Stimulated activated effector memory CD8-positive, alpha-beta T cell treated with anti-CD3 and anti-CD28 coated beads, Interleukin-12 subunit alpha, Interleukin-12 subunit beta, amount 100 ng/mL, for 72 hours (primary cell): ENCODE results near the gene LASP1.

Experiments
- ATAC-seq: fragments of 150-1000 bp; cut with Tn5 transposase; 2 replicates; pipeline ENCODE4 v1.10.0; 2021
- DNase-seq, 2 donors: peaks; one replicate each; pipeline ENCODE4 v3.0.0; 2021 to 2022; ENCODE audit warnings: low spot score in 2 of 2
- H3K27ac Mint-ChIP-seq: one replicate; pipeline ENCODE4 v1.8.0; 2022; ENCODE audit warnings: mild to moderate bottlenecking, mixed read lengths
- H3K36me3 Mint-ChIP-seq: one replicate; pipeline ENCODE4 v1.8.0; 2022; ENCODE audit warnings: mild to moderate bottlenecking, mixed read lengths
- H3K4me1 Mint-ChIP-seq: one replicate; pipeline ENCODE4 v1.8.0; 2022; ENCODE audit warnings: mixed read lengths
- H3K4me3 Mint-ChIP-seq: one replicate; pipeline ENCODE4 v1.8.0; 2022; ENCODE audit warnings: mild to moderate bottlenecking, mixed read lengths
- H3K9me3 Mint-ChIP-seq: one replicate; pipeline ENCODE4 v1.8.0; 2022; ENCODE audit warnings: mixed read lengths

LASP1 gene

DNA sequence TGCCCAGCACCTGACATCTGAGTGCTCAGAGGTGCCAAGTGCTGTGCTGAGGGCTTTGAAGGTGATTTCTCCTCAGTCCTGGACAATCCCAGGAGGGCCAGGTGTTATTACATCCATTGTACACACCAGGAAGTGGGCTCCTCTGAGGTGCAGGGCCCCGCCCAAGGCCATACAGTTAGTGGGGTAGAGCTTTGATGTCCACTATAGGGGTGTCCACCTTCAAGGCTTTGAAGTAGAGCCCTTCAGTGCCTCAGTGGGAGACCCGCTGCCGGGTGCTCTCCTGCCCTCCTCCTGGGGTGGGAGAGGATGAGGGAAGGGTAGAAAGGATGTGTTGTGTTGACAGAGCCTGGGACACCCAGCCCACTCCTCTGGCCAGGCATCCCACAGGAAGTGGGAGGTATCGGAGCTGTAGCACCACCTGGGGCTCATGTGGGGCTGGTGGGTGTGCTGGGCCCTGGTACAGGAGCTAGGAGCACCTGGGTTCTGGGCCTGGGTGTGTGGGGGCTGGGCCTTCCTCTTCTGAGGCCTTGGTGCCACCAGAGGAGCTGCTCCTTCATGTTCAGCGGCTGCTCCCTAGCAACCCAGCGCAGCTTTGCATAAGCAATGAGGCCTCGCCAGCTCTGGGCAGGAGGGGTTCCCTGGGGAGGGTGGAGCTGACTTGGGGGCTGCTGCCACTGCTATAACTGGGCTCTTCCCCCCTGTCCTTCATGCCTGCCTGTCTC is 7.4 kb downstream of the LASP1 start:
- DNase-seq (no peak), ATAC-seq (peak; percentile 23)
- H3K36me3 Mint-ChIP-seq, result peaks cover 82% of the 10 kb centered on the region
- H3K9me3 Mint-ChIP-seq, result no peaks in the 10 kb centered on the region
- H3K4me1 Mint-ChIP-seq, result peaks cover 91% of the 10 kb centered on the region
- peak overlapping the region; percentile 48 for H3K4me3 Mint-ChIP-seq
- peak overlapping the region; percentile 89 for H3K27ac Mint-ChIP-seq

DNA sequence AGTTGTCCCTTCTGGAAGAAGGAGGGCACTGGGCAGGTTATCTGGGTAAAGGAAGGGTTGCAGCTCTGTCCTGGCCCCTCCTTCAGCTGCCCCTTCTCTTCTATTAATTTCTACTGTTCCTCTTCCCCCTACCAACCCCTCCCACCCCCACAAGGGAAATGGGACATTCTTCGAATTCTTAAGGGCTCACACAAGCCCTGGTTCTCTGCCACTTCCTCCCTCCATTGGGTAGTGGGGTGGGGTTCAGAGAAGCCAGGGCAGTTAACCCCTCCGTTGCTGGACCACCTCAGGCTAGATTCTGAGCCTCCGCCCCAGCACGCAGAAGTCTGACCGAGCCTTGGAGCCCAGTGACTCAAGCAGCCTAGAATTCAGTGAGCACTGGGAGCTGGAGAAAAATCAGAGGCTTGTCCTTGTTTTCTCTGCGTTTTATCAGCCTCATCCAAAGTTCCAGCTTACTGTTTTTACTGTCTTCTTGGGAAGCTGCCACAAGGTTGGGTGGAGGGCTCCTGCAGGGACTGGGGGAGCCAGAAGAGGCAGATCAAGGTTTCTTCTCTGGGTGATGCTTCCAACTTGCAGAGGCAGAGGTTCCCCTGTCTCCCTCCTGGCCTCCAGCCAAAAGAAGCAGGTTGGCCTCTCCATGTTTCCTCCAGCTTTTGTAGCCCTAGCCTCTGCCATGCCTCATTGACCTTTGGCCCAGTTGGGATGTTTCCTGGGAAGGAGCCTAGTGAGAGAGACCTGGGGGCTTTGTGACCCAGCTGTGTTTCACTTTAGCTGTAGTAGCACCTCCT is 10.2 kb downstream of the LASP1 start:
- Mint-ChIP-seq H3K36me3 (peaks cover 88% of the 10 kb centered on the region), H3K27ac (peak overlapping the region; percentile 89), H3K4me3 (peak overlapping the region; percentile 34), H3K9me3 (no peaks in the 10 kb centered on the region), H3K4me1 (peaks cover 86% of the 10 kb centered on the region)
- ATAC-seq, result no peak
- no peak for DNase-seq

DNA sequence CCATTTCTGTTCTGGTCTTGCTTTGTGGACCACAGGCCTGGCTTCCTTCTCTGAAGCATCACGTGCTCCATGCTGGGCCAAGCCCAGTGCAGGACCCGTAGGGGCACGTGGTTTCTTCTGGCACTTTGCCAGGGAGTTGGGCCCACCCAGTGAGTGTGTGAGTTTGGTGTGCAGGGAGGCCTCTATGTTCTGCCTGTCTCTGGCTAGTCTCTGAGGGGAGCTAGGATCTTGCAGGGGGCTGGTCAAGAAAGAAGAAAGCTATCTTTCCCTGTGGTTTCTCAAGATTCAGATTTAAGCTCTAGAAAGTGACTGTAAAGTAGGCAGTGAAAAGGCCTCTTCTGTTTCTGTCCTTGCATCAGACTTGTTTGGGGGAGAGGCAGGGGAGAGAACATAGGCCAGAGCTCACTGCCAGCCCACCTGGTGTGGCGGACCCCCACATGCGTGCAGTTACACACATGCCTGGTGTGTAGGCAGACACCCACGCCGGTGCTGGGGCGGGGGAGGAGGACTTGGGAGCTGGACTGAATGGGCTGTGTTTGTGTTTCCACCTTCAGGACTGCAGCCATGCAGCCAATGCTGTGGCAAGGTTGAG is 11.8 kb downstream of the LASP1 start:
- Mint-ChIP-seq H3K27ac (peak overlapping the region; percentile 95), H3K9me3 (no peaks in the 10 kb centered on the region), H3K36me3 (peaks cover 98% of the 10 kb centered on the region), H3K4me3 (peak overlapping the region; percentile 64), H3K4me1 (peaks cover 88% of the 10 kb centered on the region)
- peak; percentile 62 for ATAC-seq
- DNase-seq, result peak in 1 of 2 donors; percentile 75

DNA sequence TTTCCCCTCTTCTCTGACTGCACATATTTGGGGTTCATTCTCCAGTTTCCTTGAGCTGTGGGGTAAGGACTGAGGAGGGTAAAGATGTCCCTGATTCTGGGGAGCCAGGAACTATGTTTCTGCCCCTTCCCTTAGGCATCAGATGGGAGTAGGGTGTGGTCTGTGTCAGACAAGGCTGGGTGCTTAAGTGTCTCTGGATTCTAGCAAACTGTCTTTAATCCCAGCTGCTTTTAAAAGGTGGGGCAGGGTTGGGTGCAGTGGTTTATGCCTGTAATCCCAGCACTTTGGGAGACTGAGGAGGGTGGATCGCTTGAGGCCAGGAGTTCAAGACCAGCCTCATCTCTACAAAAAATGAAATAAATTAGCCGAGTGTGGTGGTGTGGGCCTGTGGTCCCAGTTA is 13.0 kb downstream of the LASP1 start:
- Mint-ChIP-seq H3K27ac (peak overlapping the region; percentile 95), H3K4me3 (peak overlapping the region; percentile 64), H3K36me3 (peaks cover 98% of the 10 kb centered on the region), H3K9me3 (no peaks in the 10 kb centered on the region), H3K4me1 (peaks cover 86% of the 10 kb centered on the region)
- no peak for DNase-seq
- ATAC-seq, result no peak

DNA sequence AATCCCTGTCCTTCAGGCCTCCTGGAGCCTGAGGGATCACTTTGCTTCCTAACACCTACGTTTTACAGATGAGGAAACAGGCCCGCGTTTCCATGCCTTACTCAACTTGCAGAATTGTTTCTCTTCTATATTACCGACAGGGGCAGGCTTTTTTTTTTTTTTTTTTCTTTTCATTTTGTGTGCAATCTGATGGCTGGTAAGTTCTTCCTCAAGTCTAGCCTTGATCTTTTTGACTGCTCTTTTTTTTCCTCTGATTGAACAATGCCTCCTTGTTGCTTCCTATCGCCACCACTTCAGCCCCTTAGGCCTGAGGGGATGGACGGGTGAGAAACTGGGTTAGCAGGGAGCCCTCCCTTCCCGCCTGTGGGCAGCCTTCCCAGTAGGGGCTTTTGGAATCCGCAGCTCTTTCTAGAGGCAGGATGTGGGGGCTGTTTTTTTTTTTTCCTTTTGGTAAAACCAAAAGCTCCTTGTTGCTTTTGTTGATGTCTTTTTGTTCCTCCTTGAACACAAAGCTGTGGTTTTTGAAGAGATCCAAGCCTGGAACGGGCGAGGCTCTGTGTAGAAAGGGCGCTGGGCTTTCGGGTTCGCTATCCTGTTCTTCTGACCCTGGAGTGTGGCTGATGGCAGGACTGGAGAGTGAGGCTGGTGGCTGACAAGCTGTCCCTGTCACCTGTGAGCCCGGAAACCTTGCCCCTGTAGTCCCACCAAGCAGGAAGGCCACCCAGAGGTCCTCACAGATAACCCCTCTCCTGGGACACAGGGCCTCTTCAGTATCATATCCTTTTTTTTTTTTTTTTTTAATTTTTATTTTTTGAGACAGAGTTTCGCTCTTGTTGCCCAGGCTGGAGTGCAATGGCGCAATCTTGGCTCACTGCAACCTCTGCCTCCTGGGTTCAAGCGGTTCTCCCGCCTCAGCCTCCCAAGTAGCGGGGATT is 14.0 kb downstream of the LASP1 start:
- Mint-ChIP-seq H3K4me1 (peaks cover 83% of the 10 kb centered on the region), H3K9me3 (no peaks in the 10 kb centered on the region), H3K36me3 (peaks cover 98% of the 10 kb centered on the region), H3K27ac (peak overlapping the region; percentile 95), H3K4me3 (peak overlapping the region; percentile 64)
- ATAC-seq, result no peak
- DNase-seq, result no peak

DNA sequence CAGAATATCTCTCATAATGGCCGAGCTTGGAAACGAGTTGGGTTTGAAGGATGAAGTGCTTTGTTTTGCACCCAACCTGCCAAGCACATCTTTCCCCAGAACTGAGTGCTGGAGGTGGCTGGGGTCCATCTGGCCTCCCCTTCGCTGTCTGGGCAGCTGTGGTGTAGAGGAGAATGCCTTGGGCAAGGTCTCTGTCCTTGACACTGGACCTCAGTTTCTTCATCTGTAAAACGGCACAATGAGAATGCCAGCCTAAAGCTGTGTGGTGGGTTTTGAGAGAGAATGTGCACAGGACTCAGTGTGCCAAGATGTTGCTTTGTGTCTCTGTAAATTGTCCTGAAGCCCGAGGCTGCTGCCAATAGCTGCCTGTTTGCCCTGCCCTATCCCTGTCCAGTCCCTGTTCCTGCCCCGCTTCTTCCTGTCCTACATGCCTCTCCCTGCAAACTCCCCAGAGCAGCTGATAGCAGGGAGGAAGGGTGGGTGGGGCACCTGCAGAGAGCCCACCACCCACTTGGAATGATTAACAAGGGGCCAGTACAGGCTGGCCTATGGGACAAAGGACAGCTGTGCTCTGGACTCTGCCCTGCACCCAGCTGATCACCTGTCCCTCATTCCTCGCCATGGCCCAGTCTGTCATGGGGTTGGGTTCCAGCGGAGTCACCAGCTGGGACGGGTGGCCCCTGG is 15.3 kb downstream of the LASP1 start:
- H3K4me3 Mint-ChIP-seq, result peak overlapping the region; percentile 40
- peaks cover 98% of the 10 kb centered on the region for H3K36me3 Mint-ChIP-seq

DNA sequence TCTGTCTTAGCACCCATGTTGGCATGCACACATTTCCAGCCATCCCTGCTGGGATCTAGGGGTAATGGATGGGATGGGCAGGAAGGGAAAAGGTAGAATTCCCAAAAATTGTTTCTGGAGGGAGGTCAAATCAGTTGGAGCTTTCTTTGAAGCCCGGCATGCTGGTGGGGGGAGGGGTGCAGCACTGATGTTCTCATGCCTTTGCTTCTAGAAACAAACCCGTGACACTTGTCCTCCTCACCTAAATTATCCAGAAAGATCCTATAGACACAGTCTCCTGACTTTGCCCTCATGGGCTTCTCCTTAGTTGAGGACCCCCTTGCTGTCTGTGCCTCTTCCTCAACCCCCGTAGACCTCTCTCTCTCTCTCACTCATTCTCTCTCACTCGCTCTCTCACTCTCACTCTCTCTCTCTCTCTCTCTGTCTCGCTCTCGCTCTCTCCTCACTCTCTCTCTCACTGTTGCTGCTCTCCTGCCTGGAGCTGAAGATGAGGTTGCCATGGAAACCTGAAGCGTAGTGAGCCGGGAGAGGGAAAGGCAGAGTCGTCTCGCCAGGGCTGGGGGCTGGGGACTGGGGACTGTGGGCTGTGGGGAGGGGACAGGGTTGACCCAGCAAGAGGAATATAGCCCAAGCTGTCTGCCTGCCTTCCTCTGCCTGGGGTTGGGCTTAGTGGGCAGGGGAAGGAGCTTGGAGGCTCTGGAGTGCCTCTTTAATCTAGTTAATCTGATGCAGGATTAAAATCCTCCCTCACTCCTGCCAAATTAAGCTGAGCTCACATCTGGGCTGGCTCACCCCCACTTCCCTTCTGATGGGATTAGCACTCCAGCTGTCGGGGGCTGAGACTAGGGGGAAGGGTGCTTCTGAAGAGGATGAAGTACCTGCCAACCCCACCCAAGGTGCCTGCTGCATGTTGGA is 16.1 kb downstream of the LASP1 start:
- no peak for DNase-seq
- Mint-ChIP-seq H3K4me3 (peak overlapping the region; percentile 40), H3K36me3 (peaks cover 98% of the 10 kb centered on the region), H3K9me3 (no peaks in the 10 kb centered on the region), H3K4me1 (peaks cover 89% of the 10 kb centered on the region), H3K27ac (peak overlapping the region; percentile 86)
- no peak for ATAC-seq

More for the DNA sequence above, 15.3 kb downstream of the LASP1 start:
- Mint-ChIP-seq H3K27ac (peak overlapping the region; percentile 86), H3K4me1 (peaks cover 87% of the 10 kb centered on the region), H3K9me3 (no peaks in the 10 kb centered on the region)
- ATAC-seq (no peak), DNase-seq (no peak)

DNA sequence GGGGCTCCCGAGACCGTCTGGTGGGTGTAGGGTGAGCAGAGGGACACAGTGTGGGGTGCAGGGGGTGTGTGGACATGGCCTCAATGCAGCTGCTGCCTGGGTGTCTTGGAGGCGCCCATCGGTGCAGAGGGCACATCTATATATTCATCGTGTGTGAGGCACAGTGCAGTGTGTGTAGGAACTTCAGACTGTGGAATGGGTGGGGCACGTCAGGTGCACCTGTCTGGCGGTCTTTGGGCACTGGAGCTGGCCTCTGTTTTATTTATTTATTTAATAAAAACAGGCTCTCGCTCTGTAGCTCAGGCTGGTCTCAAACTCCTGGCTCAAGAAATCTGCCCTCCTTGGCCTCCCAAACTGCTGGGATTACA is 16.8 kb downstream of the LASP1 start:
- H3K27ac Mint-ChIP-seq, result peak overlapping the region; percentile 86
- H3K36me3 Mint-ChIP-seq, result peaks cover 98% of the 10 kb centered on the region
- peaks cover 89% of the 10 kb centered on the region for H3K4me1 Mint-ChIP-seq
- ATAC-seq, result no peak
- DNase-seq, result no peak
- H3K4me3 Mint-ChIP-seq, result peak overlapping the region; percentile 40
- H3K9me3 Mint-ChIP-seq, result no peaks in the 10 kb centered on the region

DNA sequence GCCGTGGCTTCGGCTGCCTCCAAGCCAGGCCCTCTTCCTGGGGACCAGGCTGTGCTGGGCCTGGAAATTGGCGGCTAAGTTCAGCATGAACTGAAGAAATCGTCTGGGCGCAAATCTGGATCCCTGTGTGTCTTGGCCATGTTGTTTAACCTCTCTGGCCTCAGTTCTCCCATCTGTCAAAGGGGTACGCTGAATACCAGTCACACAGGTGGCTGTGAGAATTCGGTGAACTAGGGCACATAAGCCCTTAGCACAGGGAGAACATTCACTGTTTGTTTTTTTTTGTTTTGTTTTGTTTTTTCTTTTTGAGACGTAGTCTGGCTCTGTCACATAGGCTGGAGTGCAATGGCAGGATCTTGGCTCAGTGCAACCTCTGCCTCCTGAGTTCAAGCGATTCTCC is 19.0 kb downstream of the LASP1 start:
- H3K27ac Mint-ChIP-seq, result no peak overlapping the region
- DNase-seq, result no peak
- no peaks in the 10 kb centered on the region for H3K9me3 Mint-ChIP-seq
- peaks cover 98% of the 10 kb centered on the region for H3K36me3 Mint-ChIP-seq
- H3K4me3 Mint-ChIP-seq, result no peak overlapping the region
- ATAC-seq, result no peak
- H3K4me1 Mint-ChIP-seq, result peaks cover 89% of the 10 kb centered on the region

DNA sequence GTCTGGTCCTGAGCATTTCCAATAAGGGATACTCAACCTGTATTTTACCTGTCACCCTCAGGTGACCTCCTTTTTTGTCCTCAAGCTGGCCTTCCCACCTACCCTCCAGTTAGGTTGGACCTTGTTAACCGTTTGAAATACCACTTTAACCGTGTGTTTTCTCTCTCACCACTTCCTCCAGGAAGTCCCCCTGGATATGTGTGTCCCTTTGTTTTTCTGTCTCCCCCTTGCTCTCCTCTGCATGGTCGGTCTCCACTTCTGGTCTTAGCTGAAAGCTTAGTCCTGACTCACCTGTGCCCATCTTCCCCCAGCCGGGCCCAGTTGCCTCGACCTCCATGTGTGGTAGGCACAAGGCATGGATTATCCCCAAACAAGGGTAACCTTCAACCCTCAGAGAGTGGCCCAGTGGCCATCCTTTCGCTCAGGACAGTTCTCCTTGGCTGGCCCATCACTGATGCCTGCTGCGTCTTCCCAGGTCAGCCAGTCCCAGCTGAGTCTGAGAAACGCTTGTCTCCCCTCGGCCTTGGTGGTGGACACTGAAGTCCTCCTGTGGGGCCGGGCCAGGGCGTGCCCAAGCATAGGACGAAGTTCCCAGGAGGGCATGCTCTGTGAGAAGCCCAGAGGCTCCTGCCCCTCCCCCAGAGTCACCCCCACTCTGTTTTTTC is 20.0 kb downstream of the LASP1 start:
- H3K4me3 Mint-ChIP-seq, result peak overlapping the region; percentile 40
- peak overlapping the region; percentile 87 for H3K27ac Mint-ChIP-seq
- peaks cover 92% of the 10 kb centered on the region for H3K4me1 Mint-ChIP-seq
- H3K9me3 Mint-ChIP-seq, result no peaks in the 10 kb centered on the region
- ATAC-seq, result no peak
- H3K36me3 Mint-ChIP-seq, result peaks cover 98% of the 10 kb centered on the region
- DNase-seq, result no peak

DNA sequence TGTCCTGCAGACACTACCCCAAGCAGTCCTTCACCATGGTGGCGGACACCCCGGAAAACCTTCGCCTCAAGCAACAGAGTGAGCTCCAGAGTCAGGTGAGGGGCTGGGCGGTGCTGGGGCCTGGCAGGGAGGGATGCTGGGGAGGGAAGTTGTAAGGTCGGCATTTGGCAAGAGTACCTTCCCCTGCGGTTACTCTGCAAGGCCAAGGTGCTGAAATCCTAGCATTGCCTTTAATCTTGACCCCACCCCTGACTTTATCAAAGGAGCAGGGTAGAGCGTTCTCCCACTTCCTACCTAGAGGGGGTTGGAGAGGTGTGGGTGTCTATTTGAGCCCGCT is 20.5 kb downstream of the LASP1 start:
- Mint-ChIP-seq H3K27ac (peak overlapping the region; percentile 87), H3K36me3 (peaks cover 98% of the 10 kb centered on the region), H3K9me3 (no peaks in the 10 kb centered on the region), H3K4me3 (peak overlapping the region; percentile 40), H3K4me1 (peaks cover 87% of the 10 kb centered on the region)
- DNase-seq (no peak), ATAC-seq (no peak)

DNA sequence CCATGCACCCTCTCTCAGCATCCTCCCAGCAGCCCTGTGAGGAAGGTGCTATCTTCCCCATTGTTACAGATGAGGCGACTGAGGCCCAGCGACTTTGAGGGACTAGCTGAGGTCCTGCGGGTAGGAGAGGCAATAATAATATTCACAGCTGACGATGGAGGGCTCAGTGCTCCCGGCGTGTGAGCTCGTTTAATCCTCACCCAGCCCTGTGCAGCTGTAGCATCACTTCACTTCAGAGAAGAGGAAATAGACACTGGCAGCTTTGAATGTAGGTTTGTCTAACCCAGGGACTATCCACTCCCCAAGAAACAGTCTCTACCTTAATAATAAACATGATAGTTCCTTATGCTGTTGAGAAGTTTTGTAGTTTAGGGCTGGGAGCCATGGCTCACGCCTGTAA is 21.6 kb downstream of the LASP1 start:
- no peak for ATAC-seq
- H3K9me3 Mint-ChIP-seq, result no peaks in the 10 kb centered on the region
- no peak for DNase-seq
- H3K4me1 Mint-ChIP-seq, result peaks cover 79% of the 10 kb centered on the region
- peak overlapping the region; percentile 40 for H3K4me3 Mint-ChIP-seq
- H3K27ac Mint-ChIP-seq, result peak overlapping the region; percentile 87
- peaks cover 98% of the 10 kb centered on the region for H3K36me3 Mint-ChIP-seq

DNA sequence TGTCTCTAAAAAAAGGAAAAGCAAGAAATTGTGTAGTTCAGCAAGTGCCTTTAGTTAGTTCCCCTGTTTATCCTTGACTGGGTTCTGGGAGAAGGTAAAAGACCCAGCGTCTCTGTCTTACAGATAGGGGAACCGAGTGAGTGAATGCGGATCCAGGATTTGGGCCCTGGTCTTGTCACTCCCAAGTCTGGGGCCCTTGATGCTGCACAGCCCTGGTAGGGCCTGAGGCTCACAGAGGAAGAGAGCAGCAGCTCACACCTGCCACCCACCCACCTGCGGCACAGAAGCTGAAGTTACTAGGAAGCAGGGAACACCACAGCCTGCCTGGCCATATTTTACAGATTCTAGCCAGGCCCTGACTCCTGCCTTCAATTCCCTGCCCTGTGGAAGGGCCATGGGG is 22.2 kb downstream of the LASP1 start:
- Mint-ChIP-seq H3K4me3 (peak overlapping the region; percentile 40), H3K4me1 (peaks cover 77% of the 10 kb centered on the region), H3K36me3 (peaks cover 97% of the 10 kb centered on the region), H3K27ac (peak overlapping the region; percentile 87), H3K9me3 (no peaks in the 10 kb centered on the region)
- ATAC-seq (peak; percentile 36), DNase-seq (no peak)
